ENCODE measurements around the gene SIX3.

The SIX3 gene

GRCh38 chr2:44980751-44981713, 39.5 kb downstream of the SIX3 start:
- no peak for DNase-seq (ENCODE audit: insufficient read length, low spot score)
- FAIRE-seq: no peak

DNA sequence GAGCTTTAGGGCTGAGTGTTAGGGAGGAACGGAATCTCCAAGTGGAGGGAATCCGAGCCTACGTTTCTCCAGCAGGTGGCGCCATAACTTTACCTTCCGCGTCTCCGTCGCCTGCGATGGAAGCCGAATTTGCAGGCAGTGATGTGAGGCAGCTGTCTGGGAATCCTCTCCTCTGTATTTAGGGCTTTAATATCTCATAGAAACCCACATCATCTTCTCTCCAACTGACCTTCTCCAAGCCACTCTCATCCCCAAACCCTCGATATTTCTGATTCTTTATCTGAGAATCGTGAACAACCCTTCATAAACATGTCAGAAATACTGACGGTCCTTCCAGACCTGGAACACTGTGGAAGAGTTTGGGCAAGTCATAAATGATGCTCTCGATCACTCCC, 40.2 kb downstream of the SIX3 start:
- FAIRE-seq: peak; percentile 93
- peak; percentile 71 for DNase-seq (ENCODE audit: insufficient read length, low spot score)

- DNase-seq (ENCODE audit: insufficient read length, low spot score) (no peak), FAIRE-seq (no peak)
Observed at GRCh38 chr2:44983836-44984604, 42.5 kb downstream of the SIX3 start.

DNA sequence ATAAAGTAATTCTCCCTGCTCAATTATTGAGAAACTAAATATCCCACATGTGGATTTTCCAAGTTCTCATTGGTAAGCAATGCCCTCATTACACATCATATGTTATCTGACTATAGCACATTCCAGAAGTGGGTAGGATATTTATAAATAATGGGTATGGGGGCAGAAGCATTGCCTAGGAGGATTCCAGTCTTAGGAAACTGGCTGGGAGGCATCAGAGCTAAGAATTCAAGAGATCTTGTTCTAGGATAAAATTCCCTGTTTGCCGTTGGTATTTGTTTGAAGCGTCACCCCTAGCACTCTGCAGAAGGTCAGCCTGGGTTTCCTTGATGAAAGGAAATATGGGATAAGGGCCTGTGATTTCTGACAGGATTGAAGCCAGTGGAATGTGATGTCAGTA, 47.7 kb downstream of the SIX3 start:
- DNase-seq (ENCODE audit: insufficient read length, low spot score): no peak
- FAIRE-seq: no peak

DNA sequence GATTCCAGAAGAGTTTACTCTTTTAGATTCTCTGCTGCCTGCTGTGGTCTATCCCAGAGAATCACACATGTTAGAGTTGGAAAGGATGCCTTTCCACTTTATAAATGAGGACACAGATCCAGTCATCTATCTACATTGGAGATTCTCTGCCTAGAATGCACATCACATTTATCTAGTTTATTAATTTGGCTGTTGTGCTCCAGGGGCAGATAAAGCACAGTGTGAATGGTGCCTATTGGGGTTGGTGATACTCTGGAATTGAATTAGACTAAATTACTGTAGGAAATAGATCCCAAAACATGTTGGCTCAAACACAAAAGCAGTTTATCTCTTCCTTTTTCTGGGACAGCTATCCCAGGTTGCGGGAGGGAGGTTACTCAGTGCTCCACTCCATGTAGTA, 52.9 kb downstream of the SIX3 start:
- DNase-seq (ENCODE audit: insufficient read length, low spot score) (no peak), FAIRE-seq (no peak)

All from GM19239 (cell line).